G401.6 (cell line): ENCODE results near the gene RBMS1.
"Not testable (repeated sequence)": the region's sequence is repeated elsewhere in the genome, so short reads cannot be mapped to it uniquely, and the experiment has no call there.

ENCODE experiments used
- FAIRE-seq: peaks from 2 replicates; lab custom pipeline; 2012; peaks lifted over from hg19 to GRCh38; lab: Jason Lieb, UNC

The RBMS1 gene

DNA sequence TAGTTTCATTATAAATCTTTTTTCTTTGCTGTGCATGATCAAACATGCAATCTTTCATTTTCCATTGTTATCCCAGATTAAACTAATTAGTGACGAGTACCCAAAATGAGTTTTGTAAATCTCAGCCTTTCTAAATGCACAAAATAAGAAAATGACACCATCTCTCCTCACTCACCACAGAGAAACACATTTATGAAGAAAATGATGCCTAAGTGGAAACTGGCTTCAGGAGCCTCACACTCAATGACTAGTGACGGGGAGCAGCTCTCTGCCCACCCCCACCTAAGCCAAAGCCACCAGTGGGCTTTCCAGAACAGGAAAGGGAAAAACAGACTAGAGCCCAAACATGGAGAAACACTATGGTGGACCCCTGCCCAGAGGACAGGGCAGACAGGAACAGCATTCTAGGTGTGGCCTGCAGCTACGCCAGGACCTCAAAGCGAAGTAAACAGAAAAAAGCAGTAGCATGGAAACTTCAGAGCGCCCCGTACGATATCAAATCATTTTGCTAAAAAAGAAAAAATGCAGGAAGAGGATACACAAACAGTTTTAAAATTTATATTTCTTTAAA lies 113.5 kb downstream of the RBMS1 start:
- FAIRE-seq: no peak

DNA sequence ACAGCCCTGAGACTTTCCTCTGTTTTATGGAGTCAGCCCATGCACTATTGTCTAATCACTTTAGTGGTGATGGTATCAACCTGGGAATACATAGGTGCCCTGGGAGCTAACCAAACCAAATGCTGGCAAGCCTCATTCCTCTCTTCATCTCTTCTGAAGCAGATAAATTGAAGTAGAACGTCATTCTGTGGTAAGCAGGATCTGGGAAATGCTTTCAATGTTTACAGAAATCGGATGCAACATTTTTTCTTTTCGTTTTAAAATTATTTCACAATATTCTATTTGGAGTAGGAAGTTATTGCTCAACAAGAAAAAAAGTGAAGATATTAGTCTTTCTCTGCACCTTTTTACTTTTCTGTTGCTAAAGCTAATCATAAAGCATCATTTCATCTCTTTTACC lies 114.2 kb downstream of the RBMS1 start:
- no peak for FAIRE-seq

GRCh38 chr2:160377204-160377995 lies 116.2 kb downstream of the RBMS1 start:
- no peak for FAIRE-seq

- FAIRE-seq: no peak
Measured at GRCh38 chr2:160376576-160376975, 117.0 kb downstream of the RBMS1 start.

DNA sequence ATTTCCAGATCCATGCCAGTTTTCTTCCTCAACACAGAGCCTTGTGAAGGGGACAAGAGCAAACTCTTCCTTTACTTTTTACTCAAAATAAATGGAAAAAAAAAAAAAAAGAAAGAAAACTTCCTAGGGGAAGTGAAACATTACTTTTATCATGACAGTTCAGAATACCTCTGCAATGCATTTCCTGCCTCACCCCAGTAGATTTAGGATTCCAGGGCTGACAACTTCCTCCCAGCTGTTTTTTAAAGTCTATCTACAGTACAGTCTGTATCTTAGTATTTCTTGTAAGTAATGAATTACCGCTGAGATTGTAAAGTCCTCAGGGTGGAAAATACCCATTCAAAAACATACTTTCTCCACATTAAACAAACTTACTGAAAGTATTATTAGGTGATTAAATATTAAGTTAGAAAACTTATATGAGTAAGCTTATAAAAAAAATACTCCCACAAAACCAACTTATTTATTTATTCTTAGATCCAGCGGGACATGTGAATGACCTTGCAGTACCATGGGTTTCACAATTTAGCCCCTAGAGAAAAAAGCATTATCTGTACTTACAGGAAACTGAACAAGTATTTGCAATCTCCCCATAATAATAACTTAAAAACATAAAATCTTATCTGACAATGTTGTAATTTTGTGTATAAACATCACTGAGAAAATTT lies 117.7 kb downstream of the RBMS1 start:
- FAIRE-seq: no peak

- FAIRE-seq: no peak
Measured at GRCh38 chr2:160375037-160375436, 118.6 kb downstream of the RBMS1 start.

DNA sequence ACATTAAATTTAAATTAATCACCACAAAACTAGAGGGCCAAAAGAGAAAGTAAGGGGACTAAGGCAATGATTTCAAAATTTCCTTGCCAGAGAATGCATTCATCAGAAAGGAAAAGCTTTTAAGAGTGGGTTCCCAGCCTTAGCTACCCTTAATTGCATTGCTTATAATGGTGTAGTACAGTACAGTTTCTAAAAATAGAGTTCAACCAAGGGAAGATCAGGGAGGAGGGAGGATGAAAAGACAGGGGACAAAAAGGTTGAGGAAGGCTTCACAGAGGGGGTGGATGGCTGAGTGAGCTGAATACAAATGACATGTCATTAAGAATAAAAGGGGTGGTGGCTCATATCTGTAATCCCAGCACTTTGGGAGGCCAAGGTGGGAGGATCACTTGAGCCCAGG lies 119.9 kb downstream of the RBMS1 start:
- FAIRE-seq: no peak

GRCh38 chr2:160373263-160373662 lies 120.3 kb downstream of the RBMS1 start:
- FAIRE-seq: no peak

DNA sequence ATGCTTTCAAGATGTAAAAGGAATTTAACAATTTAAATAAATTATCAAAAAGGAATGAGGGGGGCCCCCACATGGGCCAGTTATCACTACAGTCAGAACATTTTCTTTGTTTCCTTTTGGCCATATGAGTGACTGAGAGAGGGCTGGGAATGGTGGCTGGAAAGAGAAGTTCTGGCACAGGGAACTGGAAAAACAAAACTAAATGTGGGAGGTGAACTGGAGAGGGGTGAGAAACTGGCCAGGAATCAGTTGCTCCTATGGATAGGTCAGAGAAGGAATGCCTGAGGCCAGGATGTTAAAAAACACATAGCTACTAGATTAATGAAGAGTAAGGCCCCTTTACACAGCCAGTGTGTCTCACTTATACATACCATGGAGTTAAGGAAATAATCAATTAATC lies 121.0 kb downstream of the RBMS1 start:
- no peak for FAIRE-seq

GRCh38 chr2:160372010-160372356 lies 121.6 kb downstream of the RBMS1 start:
- FAIRE-seq: no peak

GRCh38 chr2:160371251-160372009 lies 122.2 kb downstream of the RBMS1 start:
- no peak for FAIRE-seq

GRCh38 chr2:160368988-160369930 lies 124.3 kb downstream of the RBMS1 start:
- FAIRE-seq: no peak

DNA sequence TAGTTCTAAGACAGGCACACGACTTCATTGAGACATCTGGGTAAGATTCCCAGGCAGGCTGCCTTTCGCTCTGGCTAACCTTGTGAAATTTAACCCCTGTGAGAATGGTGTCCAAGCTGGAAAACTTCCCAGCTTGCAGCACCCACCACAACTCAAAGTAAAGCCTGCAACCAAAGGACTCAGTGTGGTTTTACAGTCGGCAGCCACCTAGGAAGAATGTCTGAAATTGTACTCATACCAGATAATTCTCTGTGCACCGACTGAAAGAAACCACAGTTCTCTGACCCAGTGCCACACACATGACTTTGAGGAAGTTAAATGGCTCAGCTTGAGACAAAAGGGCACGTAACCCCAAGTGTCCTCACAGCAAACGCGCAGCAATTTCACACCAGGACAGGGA lies 125.7 kb downstream of the RBMS1 start:
- no peak for FAIRE-seq

DNA sequence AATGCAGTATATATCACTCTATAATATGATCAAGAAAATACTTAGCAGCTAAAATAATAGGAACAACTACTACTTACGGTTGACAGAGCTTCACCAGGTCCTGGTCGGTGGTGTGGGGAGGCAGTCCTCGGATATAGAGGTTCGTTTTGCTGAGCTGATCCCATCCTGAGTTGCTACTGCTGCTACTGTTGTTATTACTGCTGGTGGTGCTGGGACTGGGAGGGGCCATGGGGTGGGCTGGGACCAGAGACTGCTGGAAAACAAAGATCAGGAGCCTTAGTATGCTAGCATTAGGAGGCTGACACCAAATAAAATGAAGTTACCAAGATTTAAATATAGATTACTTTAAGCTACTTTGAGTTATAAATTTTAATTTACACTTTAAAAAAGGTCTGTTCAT lies 126.5 kb downstream of the RBMS1 start:
- not testable (repeated sequence) for FAIRE-seq

GRCh38 chr2:160366474-160366873 lies 127.1 kb downstream of the RBMS1 start:
- FAIRE-seq: no peak

DNA sequence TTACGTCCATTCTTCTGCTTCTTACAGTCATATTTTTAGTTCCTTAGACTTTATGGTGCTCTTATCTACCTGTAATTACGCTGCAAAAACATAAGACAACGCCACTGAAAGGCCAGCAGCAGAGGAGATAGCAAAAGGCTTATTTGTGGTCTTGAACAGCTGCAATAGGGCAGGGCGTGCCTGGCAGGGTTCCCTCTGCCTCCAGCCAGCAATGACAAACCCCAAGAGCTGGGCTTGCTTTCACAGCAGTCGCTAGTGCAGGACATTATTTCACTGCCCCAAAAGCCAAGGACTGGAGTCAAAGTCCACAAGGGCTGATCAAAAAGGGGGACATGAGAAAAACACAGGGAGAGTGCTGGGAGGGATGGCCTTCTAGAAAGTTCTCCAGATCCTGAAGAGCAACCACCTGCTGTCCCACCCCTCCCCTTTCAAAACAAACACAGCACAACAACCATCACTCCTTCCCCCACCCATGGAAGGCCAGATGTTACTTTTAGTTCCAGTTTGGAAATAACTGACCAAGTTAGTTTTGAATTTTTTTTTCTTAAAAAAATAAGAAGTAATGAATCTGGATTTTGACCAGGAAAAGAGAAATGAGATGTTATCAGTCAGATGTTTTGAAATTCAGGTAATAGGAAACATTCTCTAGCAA lies 127.8 kb downstream of the RBMS1 start:
- no peak for FAIRE-seq

DNA sequence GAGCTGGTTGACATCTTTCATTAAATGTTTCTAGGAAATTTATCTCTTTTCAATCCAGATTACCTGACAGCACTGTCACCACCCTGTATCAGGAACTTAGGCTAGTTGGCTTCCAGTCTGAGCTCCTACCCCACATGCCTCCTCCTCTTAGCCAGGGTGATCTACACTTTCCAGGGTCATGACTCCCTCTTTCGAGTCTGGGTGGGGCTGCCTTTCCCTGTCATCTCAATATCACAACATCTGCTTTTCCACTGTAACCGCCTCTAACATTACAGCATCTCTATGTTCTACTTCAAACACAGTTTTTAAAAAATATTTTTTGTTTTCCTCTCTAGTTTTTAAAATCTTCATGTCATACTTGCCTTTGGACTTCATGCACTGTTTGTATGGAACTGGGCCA lies 129.2 kb downstream of the RBMS1 start:
- FAIRE-seq: no peak

DNA sequence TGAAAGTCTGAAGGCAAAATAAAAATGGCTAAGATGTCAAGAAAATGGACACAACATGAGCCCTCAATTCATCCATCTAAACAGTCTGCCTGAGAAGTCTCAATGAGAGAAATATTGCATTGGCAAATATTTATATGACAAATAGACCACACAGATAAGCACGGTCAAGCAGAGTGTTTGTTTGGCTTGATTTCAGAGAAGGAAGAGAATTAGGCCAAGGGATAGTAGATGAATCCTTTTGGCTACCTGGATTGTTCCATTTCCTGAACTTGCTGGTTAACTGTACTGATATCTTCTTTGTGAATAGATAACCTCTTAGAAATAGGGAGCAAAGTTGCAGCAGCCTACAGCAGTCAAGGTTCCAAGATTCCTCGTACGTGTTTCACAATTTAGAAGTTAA lies 129.6 kb downstream of the RBMS1 start:
- FAIRE-seq: no peak

GRCh38 chr2:160363055-160363454 lies 130.6 kb downstream of the RBMS1 start:
- no peak for FAIRE-seq

DNA sequence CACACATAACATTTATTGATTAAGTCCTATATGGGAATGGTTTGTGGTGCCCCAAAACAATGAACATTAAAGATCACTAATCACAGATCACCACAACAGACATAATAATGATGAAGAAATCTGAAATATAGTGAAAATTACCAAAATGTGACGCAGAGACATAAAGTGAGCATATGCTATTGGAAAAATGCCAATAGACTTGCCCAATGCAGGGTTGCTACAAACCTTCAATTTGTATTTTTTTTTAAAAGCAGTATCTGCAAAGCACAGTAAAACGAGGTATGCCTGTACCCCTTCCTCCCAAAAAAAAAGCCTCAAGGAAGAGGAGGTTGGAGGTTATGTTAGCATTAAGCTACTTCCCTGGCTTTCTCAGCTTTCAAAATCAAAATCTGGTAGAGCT lies 131.1 kb downstream of the RBMS1 start:
- no peak for FAIRE-seq

DNA sequence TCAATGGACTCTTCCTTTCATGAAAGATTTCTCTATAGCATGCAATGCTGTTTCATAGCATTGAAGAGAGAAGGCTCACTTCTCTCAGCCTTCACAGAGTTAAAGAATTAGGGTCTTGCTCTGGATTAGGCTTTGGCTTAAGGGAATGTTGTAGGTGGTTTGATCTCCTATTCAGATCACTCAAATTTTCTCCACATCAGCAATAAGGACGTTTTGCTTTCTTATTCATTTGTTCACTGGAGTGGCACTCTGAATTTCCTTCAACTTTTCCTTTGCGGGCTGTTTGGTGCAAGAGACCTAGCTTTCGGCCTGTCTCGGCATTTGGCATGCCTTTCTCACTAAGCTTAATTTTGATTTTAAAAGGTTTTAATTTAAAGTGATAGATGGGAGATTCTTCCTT lies 131.6 kb downstream of the RBMS1 start:
- no peak for FAIRE-seq
